Esophagus muscularis mucosa (tissue), 4 donors: ENCODE results near the gene DIP2B.

Experiments
- CTCF ChIP-seq, 3 experiments: fragments of 200-600 bp in 2 of 3; fragments of 450-650 bp in 1 of 3; sonication (generic) in 2 of 3; IDR thresholded peaks; one replicate each; pipeline ENCODE4 v1.5.1; 2017 to 2019; ENCODE audit warnings: antibody characterized with exemption in 3 of 3, mild to moderate bottlenecking in 2 of 3, moderate library complexity in 1 of 3
- EP300 ChIP-seq: sonication (generic); formaldehyde crosslinking; IDR thresholded peaks from one replicate; pipeline ENCODE4 v1.6.1; 2017; ENCODE audit warnings: antibody characterized with exemption
- POLR2A ChIP-seq: fragments of 450-650 bp; IDR thresholded peaks from one replicate; pipeline ENCODE4 v1.6.1; 2017; ENCODE audit warnings: antibody characterized with exemption, moderate library complexity, mild to moderate bottlenecking, low read depth
- POLR2AphosphoS5 ChIP-seq, 2 donors: sonication (generic); formaldehyde crosslinking; IDR thresholded peaks; one replicate each; pipeline ENCODE4 v1.6.1; 2017; ENCODE audit warnings: antibody characterized with exemption in 2 of 2

DNA sequence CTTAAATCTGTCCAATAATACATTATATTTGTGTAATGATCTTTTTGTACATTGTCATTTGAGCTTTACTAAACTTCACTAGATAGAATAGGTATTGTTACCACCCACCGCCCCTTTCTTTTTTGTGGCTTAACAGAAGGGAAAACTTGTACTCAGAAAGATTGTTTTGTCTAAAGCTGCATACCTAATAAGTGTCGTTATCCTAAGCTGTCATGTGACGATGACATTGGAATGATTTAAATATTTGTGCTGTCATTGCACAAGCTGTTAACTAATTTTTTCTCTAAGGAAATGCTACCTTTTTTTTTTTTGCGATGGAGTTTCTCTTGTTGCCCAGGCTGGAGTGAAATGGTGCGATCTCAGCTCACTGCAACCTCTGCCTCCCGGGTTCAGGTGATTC, 3.6 kb downstream of the DIP2B start:
- TF ChIP-seq CTCF (IDR thresholded peaks at IDR 0.05) (no peak), POLR2AphosphoS5 (IDR thresholded peaks at IDR 0.05) (no peak), POLR2A (no peak), EP300 (no peak)
